HG02840 (cell line): ENCODE measurements around the gene ERC1.

Source experiments
- ATAC-seq: cut with Tn5 transposase; IDR thresholded peaks from one replicate; pipeline ENCODE4 v1.9.1; 2021; ENCODE audit warnings: mild to moderate bottlenecking, moderate library complexity, moderate number of reproducible peaks; ENCODE audit not compliant: unreplicated experiment, low FRiP score

Gene ERC1

GRCh38 chr12:1421091-1421846 is 430.2 kb downstream of the ERC1 start:
- ATAC-seq: no peak

GRCh38 chr12:1422604-1423315 is 431.7 kb downstream of the ERC1 start:
- ATAC-seq: no peak

GRCh38 chr12:1424674-1425395 is 433.8 kb downstream of the ERC1 start:
- ATAC-seq: no peak

- ATAC-seq: no peak
Measured at GRCh38 chr12:1425396-1425729, 434.3 kb downstream of the ERC1 start.

GRCh38 chr12:1428671-1429070 is 437.6 kb downstream of the ERC1 start:
- no peak for ATAC-seq

- ATAC-seq: no peak
Measured at GRCh38 chr12:1429980-1430379, 439.0 kb downstream of the ERC1 start.

- no peak for ATAC-seq
Measured at GRCh38 chr12:1434296-1434955, 443.4 kb downstream of the ERC1 start.

GRCh38 chr12:1435044-1435443 is 444.0 kb downstream of the ERC1 start:
- no peak for ATAC-seq

GRCh38 chr12:1435456-1435855 is 444.4 kb downstream of the ERC1 start:
- no peak for ATAC-seq

- ATAC-seq: no peak
Measured at GRCh38 chr12:1436015-1436414, 445.0 kb downstream of the ERC1 start.

GRCh38 chr12:1436981-1437380 is 446.0 kb downstream of the ERC1 start:
- ATAC-seq: no peak

- no peak for ATAC-seq
Measured at GRCh38 chr12:1439201-1439600, 448.2 kb downstream of the ERC1 start.

- ATAC-seq: no peak
Measured at GRCh38 chr12:1439687-1440086, 448.7 kb downstream of the ERC1 start.

- no peak for ATAC-seq
Measured at GRCh38 chr12:1443421-1444141, 452.6 kb downstream of the ERC1 start.

- ATAC-seq: no peak
Measured at GRCh38 chr12:1444142-1444516, 453.1 kb downstream of the ERC1 start.

GRCh38 chr12:1445807-1446206 is 454.8 kb downstream of the ERC1 start:
- ATAC-seq: no peak

- ATAC-seq: no peak
Measured at GRCh38 chr12:1448336-1448735, 457.3 kb downstream of the ERC1 start.

- no peak for ATAC-seq
Measured at GRCh38 chr12:1453810-1454209, 462.8 kb downstream of the ERC1 start.

GRCh38 chr12:1456885-1457284 is 465.9 kb downstream of the ERC1 start:
- no peak for ATAC-seq

GRCh38 chr12:1457901-1458300 is 466.9 kb downstream of the ERC1 start:
- ATAC-seq: no peak
